HG03571 (cell line): ENCODE measurements around the gene PITPNM1.
A peak's percentile ranks its signal among the peaks of the same experiment; 100 is the strongest.
"Not testable (repeated sequence)": the region's sequence is repeated elsewhere in the genome, so short reads cannot be mapped to it uniquely, and the experiment has no call there.

Source experiments
- ATAC-seq: cut with Tn5 transposase; IDR thresholded peaks from one replicate; pipeline ENCODE4 v1.9.1; 2021; ENCODE audit not compliant: unreplicated experiment

The PITPNM1 gene

GRCh38 chr11:67491276-67492068, 13.7 kb downstream of the PITPNM1 start:
- ATAC-seq: no peak

- ATAC-seq: no peak
Observed at GRCh38 chr11:67490727-67491065, 14.5 kb downstream of the PITPNM1 start.

GRCh38 chr11:67489885-67490726, 15.1 kb downstream of the PITPNM1 start:
- ATAC-seq: no peak

- no peak for ATAC-seq
Observed at GRCh38 chr11:67489203-67489884, 15.8 kb downstream of the PITPNM1 start.

DNA sequence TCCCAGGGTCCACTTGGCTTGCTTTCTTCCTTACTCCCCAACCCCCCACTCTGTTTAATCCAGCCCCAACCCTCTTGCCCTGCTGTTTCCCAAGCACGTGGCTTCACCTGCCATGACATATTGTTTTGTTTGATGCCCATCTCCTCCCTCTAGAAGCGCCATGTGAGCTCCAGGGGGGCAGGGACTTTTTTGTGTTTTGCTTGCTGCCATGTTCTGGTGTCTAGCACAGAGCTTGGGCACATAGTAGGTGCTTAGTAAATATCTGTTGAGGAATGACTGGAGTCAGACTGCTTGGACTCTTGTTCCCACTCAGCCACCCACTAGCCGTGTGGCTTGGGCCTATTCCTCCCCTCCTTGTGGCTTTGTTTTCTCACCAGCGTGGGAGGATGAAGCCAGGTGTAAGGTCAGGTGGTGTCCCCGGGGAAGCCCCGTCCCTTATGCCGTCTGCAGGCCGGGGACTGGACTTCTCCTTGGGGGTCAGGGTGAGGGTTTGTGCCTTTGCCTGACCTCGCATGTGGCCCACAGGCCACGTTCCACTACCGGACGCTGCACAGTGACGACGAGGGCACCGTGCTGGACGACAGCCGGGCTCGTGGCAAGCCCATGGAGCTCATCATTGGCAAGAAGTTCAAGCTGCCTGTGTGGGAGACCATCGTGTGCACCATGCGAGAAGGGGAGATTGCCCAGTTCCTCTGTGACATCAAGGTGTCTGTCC, 18.5 kb downstream of the PITPNM1 start:
- ATAC-seq: no peak

DNA sequence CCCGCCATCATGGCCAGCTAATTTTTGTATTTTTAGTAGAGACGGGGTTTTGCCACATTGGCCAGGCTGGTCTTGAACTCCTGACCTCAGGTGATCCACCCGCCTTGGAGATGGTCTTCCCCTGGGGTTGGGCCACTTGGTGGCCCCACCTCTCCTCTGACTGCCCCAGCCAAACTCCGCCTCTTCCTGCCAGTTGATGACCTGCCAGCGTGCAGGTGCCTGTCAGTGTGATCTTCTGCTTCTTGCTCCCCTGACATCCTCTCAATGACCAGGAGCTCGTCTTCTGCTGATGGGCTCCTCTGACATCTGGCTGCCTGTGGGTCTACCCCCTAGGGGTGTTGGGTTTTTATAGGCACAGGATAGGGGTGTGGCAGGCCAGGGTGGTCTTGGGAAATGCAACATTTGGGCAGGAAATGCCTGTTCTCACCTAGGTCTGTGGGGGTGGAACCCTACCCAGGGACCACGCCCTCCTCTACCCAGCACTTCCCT, 19.2 kb downstream of the PITPNM1 start:
- ATAC-seq: not testable (repeated sequence)

DNA sequence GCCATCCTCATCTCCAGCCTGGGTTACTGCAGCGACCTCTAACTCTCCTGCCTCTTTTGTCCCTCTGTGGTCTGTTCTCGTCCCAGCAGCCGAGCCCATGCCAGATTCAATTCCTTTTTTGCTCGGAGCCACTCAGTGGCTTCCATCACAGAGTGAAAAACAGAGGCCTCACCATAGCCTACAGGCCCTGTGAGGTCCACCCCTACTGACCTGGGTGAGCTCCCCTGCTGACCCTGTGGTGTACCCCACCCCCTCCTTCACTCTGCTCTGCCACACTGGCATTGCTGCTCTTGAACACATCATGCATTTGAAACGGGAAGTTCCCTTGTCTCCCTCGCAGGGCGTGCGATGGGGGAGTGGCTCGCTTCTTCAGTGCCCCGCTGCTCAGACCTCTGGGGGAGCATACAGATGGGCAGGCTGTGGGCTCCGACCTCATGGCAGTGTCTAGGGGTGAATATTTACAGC, 20.3 kb downstream of the PITPNM1 start:
- no peak for ATAC-seq

GRCh38 chr11:67483831-67484665, 21.1 kb downstream of the PITPNM1 start:
- no peak for ATAC-seq

- ATAC-seq: peak; percentile 64
Observed at GRCh38 chr11:67482827-67483798, 22.1 kb downstream of the PITPNM1 start, which contains the start of gene AIP. TSS of gene AIP (plus strand) at chr11:67483026. CDS start at chr11:67483159, 133 bp downstream.

DNA sequence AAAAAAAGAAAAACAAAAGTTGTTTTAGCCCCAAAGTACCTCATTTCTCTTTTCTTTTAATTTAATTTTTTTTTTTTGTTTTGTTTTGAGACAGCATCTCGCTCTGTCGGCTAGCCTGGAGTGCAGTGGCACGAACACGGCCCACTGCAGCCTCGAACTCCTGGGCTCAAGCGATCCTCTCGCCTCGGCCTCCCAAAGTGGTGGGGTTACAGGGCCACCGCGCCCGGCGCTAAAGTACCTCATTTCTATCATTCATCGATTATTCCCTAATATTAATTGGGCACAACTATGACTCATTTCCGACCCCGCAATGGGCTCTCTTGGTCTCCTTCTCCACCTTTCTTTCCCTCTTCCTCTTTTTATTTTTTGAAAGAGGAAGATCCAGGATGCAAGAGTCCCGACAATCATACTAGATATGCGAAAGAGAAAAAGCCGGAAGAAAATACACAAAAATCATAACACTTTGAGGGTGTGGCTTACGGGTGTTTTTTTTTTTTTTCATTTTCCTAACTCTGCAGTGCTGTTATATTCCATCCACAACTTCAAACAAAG, 22.8 kb downstream of the PITPNM1 start:
- ATAC-seq: peak; percentile 1

- not testable (repeated sequence) for ATAC-seq
Observed at GRCh38 chr11:67477344-67478050, 27.7 kb downstream of the PITPNM1 start.

GRCh38 chr11:67476692-67477091, 28.5 kb downstream of the PITPNM1 start:
- ATAC-seq: not testable (repeated sequence)

DNA sequence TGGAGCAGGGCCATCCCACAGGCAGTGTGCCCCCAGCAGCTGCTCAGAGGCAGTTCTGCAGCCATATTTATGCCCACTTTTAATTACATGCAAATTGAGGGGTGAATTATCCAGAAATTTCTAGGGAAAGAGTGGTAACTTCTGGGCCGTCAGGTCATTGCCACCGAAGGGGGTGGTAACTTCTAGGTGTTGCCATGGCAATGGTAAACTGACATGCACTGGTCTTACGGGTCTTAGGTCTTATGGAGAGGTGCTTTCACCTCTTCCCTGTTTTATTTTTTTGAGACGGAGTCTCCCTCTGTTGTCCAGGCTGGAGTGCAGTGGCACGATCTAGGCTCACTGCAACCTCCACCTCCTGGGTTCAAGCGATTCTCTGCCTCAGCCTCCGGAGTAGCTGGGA, 32.3 kb downstream of the PITPNM1 start:
- ATAC-seq: no peak

DNA sequence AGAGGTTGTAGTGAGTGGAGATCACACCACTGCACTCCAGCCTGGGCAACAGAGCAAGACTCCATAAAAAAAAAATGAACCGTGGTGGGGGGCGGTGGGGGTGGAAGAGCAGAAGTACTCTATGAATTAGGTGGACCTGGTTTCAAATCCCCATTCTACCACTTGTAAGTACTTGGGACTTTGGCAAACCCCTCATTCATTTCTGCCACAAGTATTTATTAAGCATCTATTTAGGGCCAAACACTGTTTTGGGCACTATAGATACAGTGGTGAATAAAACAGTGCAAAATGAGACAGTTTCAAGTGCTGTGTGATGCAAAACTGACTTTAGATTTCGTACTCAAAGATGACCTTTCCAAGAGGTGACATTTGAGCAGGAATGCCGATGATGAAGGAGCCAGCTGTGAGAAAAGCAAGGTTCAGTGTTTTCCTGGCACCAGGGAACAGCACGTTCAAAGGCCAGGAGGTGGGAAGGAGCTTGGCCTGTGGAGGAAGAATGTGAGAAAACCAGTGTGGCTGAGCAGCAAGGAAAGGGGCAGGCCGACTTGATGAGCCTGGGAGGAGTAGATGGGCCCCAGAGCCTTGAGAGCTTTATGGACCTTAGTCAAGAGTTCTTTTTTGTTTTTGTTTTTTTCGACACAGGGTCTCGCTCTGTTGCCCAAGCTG, 34.7 kb downstream of the PITPNM1 start:
- ATAC-seq: no peak

DNA sequence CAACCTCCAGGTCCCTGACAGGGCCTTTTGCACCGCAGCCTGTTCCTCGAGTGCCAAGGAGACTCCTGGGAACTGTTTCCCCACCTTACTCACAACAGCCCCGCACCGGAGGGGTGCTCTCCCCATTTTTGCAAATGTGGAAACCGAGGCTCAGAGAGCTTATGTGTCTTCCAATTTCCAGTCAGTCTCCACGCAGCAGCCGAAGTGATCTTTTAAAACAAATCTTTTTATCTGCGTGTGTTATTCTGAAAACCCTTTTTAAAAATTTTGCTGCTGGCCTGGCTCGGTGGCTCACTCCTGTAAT, 35.7 kb downstream of the PITPNM1 start:
- ATAC-seq: no peak

- ATAC-seq: peak; percentile 60
Observed at GRCh38 chr11:67468759-67469507, 36.2 kb downstream of the PITPNM1 start, which contains the start of gene TMEM134. TSS of gene TMEM134 (minus strand) at chr11:67469251. CDS start at chr11:67469192, 59 bp downstream.

- no peak for ATAC-seq
Observed at GRCh38 chr11:67468456-67468758, 36.8 kb downstream of the PITPNM1 start.
